ENCODE data around the gene TTLL8.
A peak's percentile ranks its signal among the peaks of the same experiment; 100 is the strongest.

The TTLL8 gene

DNA sequence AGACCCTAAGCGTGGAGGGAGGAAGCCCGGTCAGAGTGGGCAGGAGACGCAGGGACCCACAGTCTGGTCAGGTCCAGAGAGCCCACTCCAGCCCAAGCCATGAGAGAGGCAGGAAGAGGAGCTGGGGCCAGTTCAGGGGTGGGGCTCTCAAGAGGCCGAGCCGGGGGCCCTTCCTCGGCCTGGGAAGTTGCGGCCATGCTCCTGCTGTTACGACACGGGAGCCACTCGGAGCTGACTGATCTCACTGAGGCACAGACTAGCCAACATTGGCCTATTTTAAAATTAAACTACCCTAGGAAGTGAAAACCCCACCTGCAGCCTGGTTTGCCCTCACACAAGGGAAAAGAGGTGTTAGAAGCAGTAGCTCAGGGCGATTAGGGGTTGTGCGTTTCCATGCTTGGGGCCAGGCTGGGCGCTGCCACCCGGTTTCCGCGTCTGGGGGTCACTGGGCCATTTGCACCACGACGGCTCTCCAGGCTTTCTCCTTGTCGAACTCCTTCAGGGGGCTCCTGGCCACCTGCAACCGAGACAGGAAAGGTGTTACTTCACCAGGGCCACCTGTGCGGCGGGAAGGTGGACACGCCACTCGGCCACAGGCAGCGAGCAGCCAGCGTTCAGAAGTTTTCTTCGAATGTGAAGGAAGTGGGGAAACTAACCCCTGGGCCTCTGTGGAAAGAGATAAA lies 3.2 kb upstream of the TTLL8 start:
- no peak for DNase-seq (ENCODE audit: low spot score)

DNA sequence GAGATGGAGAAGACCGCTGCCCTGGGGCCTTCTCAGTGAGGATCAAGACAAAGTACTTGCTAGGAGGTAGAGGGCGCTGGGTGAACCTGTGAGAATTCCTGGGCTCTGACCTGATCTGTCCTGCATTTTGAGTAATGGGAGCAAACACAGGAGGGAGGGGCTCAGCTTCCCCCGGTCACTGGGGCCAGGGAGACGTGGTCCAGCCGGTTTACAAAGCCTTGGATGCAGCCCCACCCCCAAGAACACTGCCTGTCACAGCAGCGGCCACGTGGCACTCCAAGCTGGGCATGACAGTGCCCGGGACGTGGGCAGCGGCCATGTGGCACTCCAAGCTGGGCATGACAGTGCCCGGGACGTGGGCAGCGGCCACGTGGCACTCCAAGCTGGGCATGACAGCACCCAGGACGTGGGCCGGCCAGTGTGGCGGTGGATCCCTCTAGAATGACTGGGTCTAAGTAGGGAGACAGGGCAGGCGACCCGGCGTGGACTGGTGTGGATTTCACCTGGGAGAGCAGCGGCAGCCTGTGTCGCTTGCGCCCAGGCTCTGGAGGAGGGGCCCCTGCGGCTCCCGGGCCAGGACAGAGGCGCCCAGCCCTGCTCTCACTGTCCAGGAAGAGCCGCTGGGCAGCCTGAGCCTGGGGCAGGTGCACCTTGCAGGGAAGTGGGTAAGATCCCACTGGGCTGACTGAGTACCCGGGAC lies 2.5 kb upstream of the TTLL8 start:
- DNase-seq (ENCODE audit: low spot score), result no peak

DNA sequence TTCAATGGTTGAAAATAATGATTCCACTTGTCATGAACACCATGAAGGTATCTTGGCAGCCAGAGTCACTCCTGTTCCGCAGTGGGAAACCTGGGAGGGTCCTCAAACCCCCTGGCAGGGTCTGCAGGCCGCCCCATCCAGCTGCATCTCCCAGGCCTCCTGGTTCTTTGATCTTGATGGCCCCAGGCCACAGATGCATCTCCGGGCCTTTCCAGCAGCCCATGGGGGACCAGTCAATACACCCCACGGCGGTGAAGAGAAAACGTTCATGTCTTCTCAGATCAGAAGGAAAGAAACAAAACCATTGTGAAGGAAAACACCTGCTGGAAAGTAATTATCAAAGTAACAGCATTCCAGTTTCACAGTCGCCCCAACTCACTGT lies 1.8 kb upstream of the TTLL8 start:
- DNase-seq (ENCODE audit: low spot score), result no peak

DNA sequence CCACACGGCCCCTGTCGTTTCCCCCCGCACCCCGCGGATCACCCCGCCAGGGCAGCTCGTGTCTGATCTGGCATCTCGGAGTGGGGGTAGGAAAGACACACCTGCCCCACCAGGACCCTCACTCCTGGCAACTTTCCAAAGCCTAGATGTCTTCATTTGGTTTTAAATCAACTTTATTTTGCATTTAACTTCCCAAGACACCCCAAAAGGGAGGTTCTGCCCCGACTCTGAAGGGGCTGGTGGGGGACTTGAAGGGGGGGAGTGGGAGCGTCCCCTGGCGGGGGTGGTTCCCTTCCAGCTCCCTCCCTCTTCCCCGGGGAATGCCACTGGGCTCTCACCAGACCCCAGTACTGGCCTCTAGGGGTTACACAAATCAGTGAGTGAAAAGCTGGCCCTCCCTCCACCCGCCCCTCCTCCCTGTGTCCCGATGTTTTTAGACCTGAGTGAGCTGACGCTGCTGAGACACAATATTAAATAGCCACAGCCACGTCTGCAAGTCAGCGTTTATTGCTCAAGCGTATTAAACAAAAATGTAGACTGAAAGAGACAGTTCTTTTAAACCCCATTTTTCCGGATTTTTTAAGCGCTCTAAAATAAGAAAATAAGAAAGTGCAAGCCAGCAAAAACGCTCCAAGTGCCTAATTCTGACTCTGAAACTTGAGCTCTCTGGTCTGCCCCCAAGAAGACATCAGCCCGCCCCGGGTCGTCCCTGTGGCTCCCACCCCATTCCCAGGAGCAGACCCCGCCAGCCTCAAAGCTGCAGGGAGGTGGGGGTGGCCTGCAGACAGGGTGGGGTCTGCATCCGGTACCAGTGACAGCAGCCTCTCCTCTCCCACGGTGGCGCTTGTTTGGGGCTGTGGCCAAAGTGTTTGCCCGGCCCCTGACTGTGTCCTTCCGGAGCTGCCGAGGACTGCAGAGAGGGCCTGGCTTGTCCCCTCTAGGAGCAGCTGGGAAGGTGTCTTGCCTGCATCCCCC lies 1.1 kb upstream of the TTLL8 start:
- DNase-seq (ENCODE audit: low spot score), result peak; percentile 74

DNA sequence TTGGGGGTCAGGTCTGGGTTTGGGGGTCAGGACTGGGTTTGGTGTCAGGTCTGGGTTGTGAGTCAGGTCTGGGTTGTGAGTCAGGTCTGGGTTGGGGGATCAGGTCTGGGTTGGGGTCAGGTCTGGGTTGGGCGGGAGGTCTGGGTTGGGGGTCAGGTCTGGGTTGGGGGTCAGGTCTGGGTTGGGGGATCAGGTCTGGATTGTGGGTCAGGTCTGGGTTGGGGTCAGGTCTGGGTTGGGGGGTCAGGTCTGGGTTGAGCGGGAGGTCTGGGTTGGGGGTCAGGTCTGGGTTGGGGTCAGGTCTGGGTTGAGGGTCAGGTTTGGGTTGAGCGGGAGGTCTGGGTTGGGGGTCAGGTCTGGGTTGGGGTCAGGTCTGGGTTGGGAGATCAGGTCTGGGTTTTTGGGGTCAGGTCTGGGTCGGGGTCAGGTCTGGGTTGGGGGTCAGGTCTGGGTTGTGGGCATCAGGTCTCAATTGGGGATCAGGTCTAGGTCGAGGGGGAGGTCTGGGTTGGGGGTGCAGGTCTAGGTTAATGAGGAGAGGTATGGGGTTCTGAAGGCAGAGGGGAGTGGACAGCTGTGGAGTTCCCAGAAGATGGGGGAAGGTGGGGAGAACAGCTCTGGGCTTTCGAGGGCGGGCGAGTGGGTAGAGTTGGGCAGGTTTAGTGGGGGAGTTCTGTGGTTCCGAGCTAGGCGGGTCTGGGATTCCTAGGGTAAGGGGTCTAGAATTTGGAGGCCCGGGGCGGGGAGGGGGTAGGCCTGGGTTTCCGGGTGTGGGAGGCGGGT lies 629 bp downstream of the TTLL8 start:
- DNase-seq (ENCODE audit: low spot score), result no peak

DNA sequence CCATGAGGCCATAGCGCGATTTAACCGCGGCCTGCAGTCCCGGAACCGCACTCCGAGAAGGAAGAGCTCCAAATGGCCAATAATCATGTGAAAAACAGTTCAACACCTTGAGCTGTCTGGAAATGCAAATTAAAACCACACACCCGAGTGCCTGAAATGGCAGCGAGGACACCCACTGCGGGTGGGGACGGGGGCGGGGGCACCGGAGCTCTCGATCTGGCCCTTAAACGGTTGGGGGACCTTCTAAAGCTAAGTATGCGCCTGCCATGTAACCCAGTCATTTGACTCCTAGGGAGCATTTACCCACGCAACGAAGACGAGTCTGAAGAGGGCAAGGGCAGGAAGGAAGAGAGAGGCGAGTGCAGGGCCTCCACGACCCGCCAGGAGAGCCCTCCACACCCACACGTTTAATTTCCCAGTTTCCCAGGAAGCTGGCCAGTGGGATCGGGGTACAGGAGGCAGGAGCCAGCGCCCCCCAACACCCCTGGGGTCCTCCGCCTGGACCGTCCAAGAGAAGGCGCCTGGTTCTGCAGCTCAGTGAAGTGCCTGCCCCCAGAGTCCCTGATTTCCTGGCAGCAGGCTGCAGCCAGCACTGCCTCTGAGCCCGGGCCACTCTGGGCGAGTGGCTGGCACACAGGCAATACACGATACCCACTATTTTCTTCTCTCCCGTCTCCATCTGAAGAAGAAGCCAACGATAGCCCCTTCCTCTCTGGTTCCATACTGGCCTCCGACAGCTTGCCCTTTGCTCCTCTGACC lies 1.7 kb downstream of the TTLL8 start:
- DNase-seq (ENCODE audit: low spot score), result no peak

DNA sequence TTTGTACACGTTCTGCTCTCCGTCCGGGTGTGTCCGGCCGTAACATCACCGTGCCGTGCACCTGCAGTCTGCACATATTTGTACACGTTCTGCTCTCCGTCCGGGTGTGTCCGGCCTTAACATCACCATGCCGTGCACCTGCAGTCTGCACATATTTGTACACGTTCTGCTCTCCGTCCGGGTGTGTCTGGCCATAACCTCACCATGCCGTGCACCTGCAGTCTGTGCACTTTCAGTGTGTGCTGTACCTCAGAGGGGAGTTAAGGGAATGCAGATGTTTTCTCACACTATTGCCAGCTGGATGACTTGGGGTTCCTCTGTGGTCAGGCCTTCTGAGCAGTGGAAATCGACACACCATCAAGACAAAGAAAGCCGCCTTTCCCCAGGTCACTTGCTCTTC lies 4.2 kb downstream of the TTLL8 start:
- no peak for DNase-seq (ENCODE audit: low spot score)

DNA sequence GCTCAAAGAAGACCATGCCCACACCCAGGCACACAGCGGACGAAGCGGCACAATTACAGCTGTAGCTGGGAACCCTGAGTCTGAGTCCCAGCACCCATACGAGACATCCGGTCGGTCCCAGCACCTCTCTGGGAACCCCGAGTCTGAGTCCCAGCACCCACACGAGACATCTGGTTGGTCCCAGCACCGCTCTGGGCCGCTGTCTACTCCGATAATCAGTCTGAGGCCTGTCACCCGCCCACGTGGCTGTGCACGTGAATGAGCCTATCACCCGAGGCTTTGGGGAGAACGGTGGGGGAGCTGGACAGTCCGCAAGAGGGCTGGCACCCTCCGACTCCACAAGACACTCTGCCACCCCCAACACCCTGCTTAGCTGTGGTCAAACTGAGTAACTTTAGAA lies 6.2 kb downstream of the TTLL8 start:
- no peak for DNase-seq (ENCODE audit: low spot score)

DNA sequence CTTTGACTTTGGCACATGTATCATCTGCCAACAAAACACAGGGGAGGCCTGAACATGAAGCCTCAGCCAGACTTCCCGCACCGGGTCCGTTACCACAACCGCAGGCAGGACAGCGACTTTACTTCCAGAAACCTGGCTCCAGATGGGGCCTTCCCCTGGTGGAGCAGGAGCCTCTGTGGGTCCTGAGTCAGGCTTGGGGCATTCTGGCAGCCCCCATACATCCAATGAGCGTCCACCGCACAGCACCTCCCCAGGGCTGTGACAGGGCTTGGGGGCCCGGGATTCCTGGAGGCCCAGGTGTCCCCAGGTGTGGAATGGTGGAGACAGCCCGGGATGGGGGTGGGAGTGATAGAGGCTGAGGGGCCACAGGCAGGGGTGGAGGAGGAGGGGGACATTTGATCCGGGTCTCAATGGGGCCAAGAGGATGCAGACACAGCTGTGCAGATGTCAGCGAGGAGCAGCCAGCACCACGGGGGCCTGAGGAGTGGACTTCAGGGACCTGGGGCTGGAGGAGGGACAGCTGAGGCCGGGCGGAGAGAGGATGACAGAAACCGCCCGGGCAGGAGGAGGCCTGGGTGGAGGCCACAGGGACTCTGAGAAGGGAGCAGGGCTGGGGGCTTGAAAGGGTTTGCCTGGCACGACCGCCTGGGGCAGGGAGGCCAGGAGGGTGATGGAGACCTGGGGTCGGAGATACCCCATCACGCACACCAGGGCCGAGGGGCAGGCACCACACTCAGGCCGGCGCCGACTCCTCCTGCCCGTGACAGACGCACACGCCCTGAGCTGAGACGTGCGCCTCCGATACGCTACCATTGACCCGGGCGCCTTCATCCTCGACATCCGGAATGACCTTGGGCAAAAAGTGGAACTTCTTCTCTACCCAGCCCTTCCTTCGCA lies 8.6 kb downstream of the TTLL8 start:
- DNase-seq (ENCODE audit: low spot score), result no peak

DNA sequence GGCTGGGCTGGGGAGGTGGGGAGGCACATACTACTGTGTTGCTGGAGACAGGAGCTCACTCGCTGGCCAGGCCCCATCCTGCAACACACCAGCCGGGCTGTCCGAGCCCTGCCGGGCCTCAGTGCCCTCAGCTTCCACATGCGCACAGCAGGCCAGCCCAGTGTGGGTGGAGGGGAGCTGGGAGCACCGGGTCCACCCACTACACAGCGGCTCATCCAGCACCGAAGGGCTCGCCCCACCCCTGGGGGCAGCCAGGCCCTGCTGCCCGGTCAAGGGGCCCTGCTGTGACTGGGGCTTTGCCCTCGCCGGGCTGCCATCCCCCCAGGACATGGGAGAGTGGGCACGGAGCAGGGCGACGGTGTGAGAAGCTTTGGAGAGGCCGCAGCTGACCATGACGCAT lies 9.3 kb downstream of the TTLL8 start:
- no peak for DNase-seq (ENCODE audit: low spot score)

DNA sequence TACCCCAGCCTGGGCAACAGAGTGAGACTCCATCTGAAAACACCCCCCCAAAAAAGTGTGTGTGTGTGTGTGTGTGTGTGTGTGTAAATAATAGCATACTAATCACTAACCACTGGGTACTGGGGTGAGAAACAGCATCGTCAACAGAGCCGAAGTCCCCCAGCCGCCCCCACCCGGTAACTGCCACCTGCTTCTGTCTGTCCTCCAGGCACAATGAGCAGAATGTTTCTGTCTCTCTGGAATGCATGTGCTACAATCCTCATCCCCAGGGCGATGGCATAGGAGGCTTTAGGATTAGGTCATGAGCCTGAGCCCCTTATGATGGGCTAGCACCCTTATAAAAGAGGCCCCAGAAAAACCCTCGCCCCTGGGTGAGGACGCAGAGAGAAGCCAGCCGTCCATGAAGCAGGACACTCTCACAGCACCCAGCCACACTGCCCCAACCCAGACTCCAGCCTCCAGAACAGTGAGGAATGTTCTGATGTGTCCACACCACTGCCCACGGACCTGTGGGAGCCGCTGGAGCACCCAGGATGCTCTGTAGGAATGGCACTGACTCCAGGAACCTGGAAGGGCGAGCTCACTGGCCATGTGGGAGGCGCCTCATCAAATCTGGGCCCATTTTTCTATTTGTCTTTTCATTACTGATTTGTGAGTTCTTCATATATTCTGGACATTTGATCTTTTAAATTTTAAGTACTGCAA lies 9.9 kb downstream of the TTLL8 start:
- no peak for DNase-seq (ENCODE audit: low spot score)

DNA sequence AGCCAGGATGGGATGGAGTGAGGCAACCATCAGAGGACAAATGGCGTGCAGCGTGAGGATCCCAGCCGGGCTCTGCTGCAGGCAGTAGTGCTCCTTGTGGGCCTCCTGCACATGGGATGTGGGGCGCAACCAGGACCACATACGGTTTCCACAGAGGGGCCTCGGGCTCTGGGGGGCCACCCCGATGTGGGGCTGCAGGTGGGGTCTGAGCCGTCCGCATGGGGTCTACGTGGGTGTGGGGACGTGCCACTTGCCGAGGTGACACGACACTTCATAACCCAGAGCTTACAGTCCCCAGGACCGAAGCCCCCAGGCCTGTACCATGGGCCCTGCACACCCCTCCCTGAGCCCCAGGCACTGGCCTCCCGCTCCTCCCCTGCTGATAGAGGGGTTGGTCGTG lies 10.8 kb downstream of the TTLL8 start:
- DNase-seq (ENCODE audit: low spot score), result no peak

DNA sequence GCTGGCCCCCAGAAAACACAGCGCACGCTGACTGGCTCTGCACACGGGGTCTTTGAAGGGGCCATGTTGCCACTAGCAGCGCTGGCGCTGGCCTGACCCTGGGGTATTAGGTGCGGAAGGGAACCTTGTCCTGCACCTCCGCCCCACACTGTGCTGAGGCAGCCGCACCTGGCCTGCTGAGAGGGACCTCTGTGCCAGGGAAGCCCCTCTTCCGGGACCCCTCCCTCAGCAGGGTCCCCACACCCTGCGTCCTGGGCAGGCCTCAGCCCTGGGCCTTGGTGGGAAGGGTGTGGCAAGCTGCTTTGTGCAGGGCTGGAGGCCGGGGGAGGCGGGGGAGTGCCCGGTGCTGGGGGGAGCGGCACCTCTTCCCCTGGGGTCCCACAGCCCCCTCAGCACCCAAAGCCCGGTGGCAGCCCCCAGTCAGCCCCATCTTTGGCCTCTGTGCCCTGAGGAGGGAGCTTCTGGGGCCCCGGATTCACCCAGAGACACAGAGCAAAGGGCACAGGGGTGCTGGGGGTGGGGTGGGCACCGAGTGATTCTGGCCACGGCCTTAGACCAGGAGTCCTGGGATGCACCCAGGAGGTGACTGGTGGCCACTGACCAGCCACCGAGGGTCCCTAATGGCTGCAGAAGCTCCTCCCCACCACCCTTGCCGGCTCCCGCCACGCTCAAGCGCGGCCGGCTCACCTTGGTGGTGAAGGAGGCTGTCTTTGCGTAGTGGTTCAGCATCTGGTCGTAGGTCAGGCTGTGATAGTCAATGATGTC lies 11.4 kb downstream of the TTLL8 start:
- DNase-seq (ENCODE audit: low spot score), result no peak

DNA sequence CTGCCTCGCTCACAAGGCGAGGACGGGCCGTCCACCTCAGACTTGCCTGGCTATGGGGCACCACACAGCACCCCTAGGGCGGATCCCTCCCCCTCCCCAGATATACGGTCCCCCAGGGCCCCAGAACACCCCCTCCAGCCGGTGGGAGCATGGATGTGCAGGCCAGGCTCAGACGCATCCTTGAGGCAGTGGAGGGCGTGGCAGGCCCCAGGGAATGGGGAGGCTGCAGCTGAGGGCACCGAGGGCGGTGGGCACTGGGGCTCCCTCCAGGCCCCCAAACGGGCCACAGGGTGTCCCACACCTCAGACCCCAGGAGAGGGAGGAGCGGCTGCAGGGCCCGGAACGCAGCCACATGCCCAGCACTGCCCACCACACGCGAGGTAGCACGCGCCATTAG lies 12.1 kb downstream of the TTLL8 start:
- DNase-seq (ENCODE audit: low spot score), result no peak

DNA sequence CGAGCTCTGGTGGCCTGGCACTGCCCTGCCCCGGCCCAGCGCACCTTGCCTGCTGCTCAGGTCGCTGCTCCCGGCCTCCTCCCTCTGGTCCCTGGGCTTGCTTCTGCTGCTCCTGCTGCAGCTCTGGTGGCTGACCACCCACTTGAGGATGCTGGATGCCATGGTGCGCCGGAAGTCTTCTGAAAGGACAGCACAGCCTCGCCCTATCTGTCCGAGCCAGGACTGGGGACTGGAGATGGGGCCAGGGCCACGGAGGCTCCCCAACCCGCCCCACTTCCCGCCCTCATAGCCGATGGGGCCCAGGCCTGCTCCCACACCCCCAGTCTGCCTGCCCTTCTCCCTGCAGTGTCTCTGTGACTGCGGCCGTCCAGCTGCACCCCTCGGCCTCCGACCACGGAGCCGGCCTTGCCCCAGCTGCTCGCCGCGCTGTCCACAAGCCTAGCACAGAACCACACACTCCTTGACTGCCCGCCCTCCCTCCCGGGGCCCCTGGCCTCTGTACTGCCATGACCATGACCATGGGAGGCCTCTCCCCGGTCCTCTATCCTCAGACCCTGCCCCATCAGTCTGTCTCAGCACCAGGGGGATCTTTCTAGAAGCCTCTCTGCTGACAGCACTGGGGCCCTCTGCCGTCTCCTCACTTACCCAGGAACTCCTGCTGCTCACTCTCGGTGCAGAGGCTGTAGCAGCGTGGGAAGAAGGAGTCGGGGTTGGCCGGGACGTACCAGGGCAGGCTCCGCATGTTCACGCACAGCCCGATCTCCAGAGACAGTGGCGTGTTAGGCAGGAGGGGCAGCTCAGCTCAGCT lies 12.7 kb downstream of the TTLL8 start:
- no peak for DNase-seq (ENCODE audit: low spot score)

DNA sequence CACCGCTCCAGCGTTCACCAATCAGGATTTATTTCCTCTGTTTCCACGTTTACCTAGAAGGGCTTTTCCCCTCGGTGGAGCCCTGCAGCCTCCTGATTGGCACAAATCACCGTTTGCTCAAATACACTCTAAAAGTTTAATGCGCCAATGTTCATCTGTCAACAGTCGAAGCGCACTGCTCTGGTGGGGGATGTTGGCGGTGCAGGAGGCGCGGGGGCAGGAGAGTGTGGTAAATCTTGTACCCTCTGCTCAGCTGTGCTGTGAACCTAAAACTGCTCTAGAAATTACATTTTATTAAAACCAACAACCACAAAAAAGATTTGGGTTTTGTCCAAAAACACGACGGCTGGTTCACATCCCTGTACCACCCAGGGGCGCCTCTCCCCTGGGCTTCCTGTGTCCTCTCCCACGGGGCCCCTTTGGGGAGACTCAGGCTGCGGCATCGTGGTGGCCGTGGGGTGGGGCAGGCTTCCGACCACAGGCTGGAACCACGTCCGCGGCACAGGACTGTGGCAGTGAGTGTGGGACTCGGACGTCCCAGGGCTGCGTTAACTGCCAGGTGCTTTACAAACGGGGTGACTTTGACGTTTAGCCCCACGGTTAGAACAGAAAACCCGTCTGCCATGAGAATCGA lies 13.5 kb downstream of the TTLL8 start:
- DNase-seq (ENCODE audit: low spot score), result no peak

DNA sequence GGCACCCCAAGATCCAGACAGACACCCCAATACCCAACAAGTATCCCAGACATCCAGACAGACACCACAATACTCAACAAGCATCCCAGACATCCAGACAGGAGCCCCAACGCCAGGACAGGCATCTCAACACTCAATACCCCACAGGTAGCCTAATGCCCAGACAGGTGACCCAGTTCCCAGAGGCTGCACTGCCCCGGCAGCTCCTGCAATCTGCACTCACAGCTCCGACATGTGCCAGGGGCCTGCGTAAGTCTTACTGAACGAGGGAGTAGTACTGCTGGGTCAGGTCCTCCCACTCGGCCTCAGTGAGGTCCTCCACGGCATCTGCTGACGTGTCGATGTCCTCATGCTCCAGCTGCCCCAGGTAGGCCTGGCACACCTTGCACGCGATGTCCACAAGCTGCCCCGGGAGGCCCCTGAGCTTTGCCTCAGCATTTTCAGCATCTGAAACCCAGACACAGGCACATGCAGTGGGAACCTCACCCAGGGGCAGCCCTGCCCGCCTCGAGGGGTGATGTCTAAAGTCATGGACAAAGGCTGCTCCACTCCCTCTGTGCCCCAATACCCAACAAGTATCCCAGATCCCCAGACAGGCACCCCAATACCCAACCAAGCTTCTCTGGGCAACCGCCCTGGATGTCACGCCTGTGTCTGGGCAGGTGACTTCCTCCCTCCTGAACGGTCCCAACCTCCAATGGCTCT lies 16.6 kb downstream of the TTLL8 start:
- DNase-seq (ENCODE audit: low spot score), result no peak

Data from hepatic stellate cell (primary cell).